H1 (cell line): Measurements from ENCODE around the gene STH. TPM values are rescaled to one million over a fixed set of nuclear protein-coding genes. Genes with fewer than 3 reads are reported as not detected.

Experiments used
- CTCF ChIA-PET: fragments of 300-600 bp; sonication (Branson Sonifier 250); formaldehyde crosslinking; loops from one replicate; lab custom pipeline; 2021; ENCODE audit not compliant: partially characterized antibody; lab: Charles Lee
- POLR2A ChIA-PET: fragments of 300-600 bp; sonication (Branson Sonifier 250); formaldehyde crosslinking; loops from one replicate; lab custom pipeline; 2021; ENCODE audit warnings: inconsistent platforms; ENCODE audit not compliant: partially characterized antibody; lab: Charles Lee
- DNase-seq, 2 experiments: peaks; one replicate each; pipeline versions ENCODE4 v3.0.0 to v3.0.0-alpha.2; 2010 to 2022; ENCODE audit warnings: low spot score in 2 of 2, low read depth in 1 of 2, mixed read lengths in 1 of 2
- FAIRE-seq: peaks from 2 replicates; lab custom pipeline; 2011; peaks lifted over from hg19 to GRCh38; lab: Jason Lieb, UNC
- H2AFZ ChIP-seq: 2 replicates; pipeline ENCODE4 v1.8.1; 2012; ENCODE audit warnings: low read length, inconsistent platforms
- H2AK5ac ChIP-seq: 2 replicates; pipeline ENCODE4 v1.6.1; 2013; ENCODE audit warnings: low read depth, low read length
- H2BK120ac ChIP-seq: replicated peaks from 2 replicates; pipeline ENCODE3; 2013; ENCODE audit warnings: low read depth, low read length, inconsistent platforms
- H2BK12ac ChIP-seq: 2 replicates; pipeline ENCODE4 v1.6.1; 2013; ENCODE audit warnings: low read depth, low read length
- H2BK15ac ChIP-seq: 2 replicates; pipeline ENCODE4 v1.6.1; 2013; ENCODE audit warnings: low read length
- H2BK20ac ChIP-seq: 2 replicates; pipeline ENCODE4 v1.6.1; 2013; ENCODE audit warnings: low read length
- H2BK5ac ChIP-seq: 2 replicates; pipeline ENCODE4 v1.6.1; 2013; ENCODE audit warnings: low read depth, low read length
- H3K14ac ChIP-seq: 2 replicates; pipeline ENCODE4 v1.6.1; 2013; ENCODE audit warnings: inconsistent platforms; ENCODE audit not compliant: insufficient read length
- H3K18ac ChIP-seq: 2 replicates; pipeline ENCODE4 v1.6.1; 2013; ENCODE audit warnings: low read length; ENCODE audit errors: extremely low read depth
- H3K23ac ChIP-seq: 2 replicates; pipeline ENCODE4 v1.6.1; 2013; ENCODE audit warnings: inconsistent platforms; ENCODE audit not compliant: insufficient read length
- H3K23me2 ChIP-seq: 2 replicates; pipeline ENCODE4 v1.6.1; 2013; ENCODE audit warnings: low read depth, low read length
- H3K27ac ChIP-seq: 2 replicates; pipeline ENCODE4 v1.6.1; 2011; ENCODE audit warnings: low read depth, low read length, inconsistent platforms
- H3K27me3 ChIP-seq, 4 experiments: replicated peaks in 1 of 4; 1 replicate in 1 of 4; 2 replicates in 3 of 4; pipeline versions ENCODE4 v1.6.1 to v1.8.1; 2011 to 2013; ENCODE audit warnings: low read length in 3 of 4, mild to moderate bottlenecking in 3 of 4, inconsistent platforms in 2 of 4, mixed read lengths in 2 of 4, moderate library complexity in 1 of 4; ENCODE audit not compliant: control insufficient read depth in 3 of 4, insufficient read depth in 3 of 4; ENCODE audit errors: extremely low read depth in 1 of 4
- H3K36me3 ChIP-seq, 4 experiments: 2 replicates each; pipeline versions ENCODE4 v1.6.1 to v1.8.1; 2011 to 2013; ENCODE audit warnings: mild to moderate bottlenecking in 4 of 4, low read length in 3 of 4, moderate library complexity in 2 of 4, control low read depth in 1 of 4, inconsistent platforms in 1 of 4; ENCODE audit not compliant: insufficient read depth in 4 of 4, control insufficient read depth in 2 of 4
- H3K4ac ChIP-seq: replicated peaks from 2 replicates; pipeline ENCODE3; 2013; ENCODE audit warnings: low read length, low read depth, mixed read lengths, inconsistent platforms; ENCODE audit not compliant: insufficient read length
- H3K4me1 ChIP-seq, 4 experiments: replicated peaks in 1 of 4; 1 replicate in 1 of 4; 2 replicates in 3 of 4; pipeline versions ENCODE4 v1.6.1 to v1.8.1; 2011 to 2013; ENCODE audit warnings: low read length in 3 of 4, inconsistent platforms in 2 of 4, mixed read lengths in 1 of 4; ENCODE audit not compliant: insufficient read depth in 4 of 4, control insufficient read depth in 3 of 4
- H3K4me2 ChIP-seq, 2 experiments: 2 replicates each; pipeline versions ENCODE4 v1.6.1 to v1.8.1; 2011 to 2013; ENCODE audit warnings: low read depth in 2 of 2, low read length in 2 of 2, control low read depth in 1 of 2, inconsistent platforms in 1 of 2, mild to moderate bottlenecking in 1 of 2; ENCODE audit not compliant: insufficient read depth in 1 of 2
- H3K4me3 ChIP-seq, 4 experiments: fragments of 200-600, 300-600 bp in 1 of 4; sonication (generic), shearing (Covaris generic), sonication (Bioruptor Twin) in 1 of 4; 2 replicates each; pipeline versions ENCODE4 v1.5.1 to v1.8.1; 2011 to 2016; ENCODE audit warnings: low read length in 4 of 4, low read depth in 3 of 4, control low read depth in 2 of 4, inconsistent platforms in 2 of 4, mild to moderate bottlenecking in 2 of 4, mixed read lengths in 1 of 4, moderate library complexity in 1 of 4; ENCODE audit not compliant: insufficient read depth in 2 of 4; ENCODE audit errors: extremely low read depth in 1 of 4
- H3K56ac ChIP-seq: replicated peaks from 2 replicates; pipeline ENCODE3; 2013; ENCODE audit warnings: low read depth, mild to moderate bottlenecking, mixed read lengths, low read length, inconsistent platforms; ENCODE audit not compliant: insufficient read length
- H3K79me1 ChIP-seq: 2 replicates; pipeline ENCODE4 v1.6.1; 2013; ENCODE audit warnings: low read depth, low read length, control low read depth
- H3K79me2 ChIP-seq, 2 experiments: 2 replicates each; pipeline versions ENCODE4 v1.6.1 to v1.8.1; 2012 to 2013; ENCODE audit warnings: low read length in 2 of 2, mild to moderate bottlenecking in 2 of 2, inconsistent platforms in 1 of 2; ENCODE audit not compliant: insufficient read depth in 2 of 2, control insufficient read depth in 1 of 2
- H3K9ac ChIP-seq, 4 experiments: replicated peaks in 1 of 4; 1 replicate in 1 of 4; 2 replicates in 3 of 4; pipeline versions ENCODE4 v1.6.1 to v1.8.1; 2011 to 2013; ENCODE audit warnings: low read depth in 3 of 4, low read length in 3 of 4, control low read depth in 2 of 4, mild to moderate bottlenecking in 2 of 4, moderate library complexity in 2 of 4, inconsistent platforms in 1 of 4; ENCODE audit errors: extremely low read depth in 1 of 4
- H3K9me3 ChIP-seq, 2 experiments: 2 replicates each; pipeline versions ENCODE4 v1.6.1 to v1.8.1; 2012 to 2013; ENCODE audit warnings: mild to moderate bottlenecking in 2 of 2, moderate library complexity in 2 of 2, control low read depth in 1 of 2, inconsistent platforms in 1 of 2, low read depth in 1 of 2, low read length in 1 of 2, mixed read lengths in 1 of 2; ENCODE audit not compliant: insufficient read depth in 2 of 2
- H4K20me1 ChIP-seq, 2 experiments: replicated peaks in 1 of 2; 2 replicates each; pipeline versions ENCODE3 to v1.8.1; 2011 to 2013; ENCODE audit warnings: inconsistent platforms in 2 of 2, low read length in 2 of 2, mild to moderate bottlenecking in 1 of 2; ENCODE audit not compliant: insufficient read depth in 2 of 2, control insufficient read depth in 1 of 2
- H4K5ac ChIP-seq: 2 replicates; pipeline ENCODE4 v1.6.1; 2013; ENCODE audit warnings: low read length, low read depth, mixed read lengths, inconsistent platforms; ENCODE audit not compliant: insufficient read length
- H4K8ac ChIP-seq: 2 replicates; pipeline ENCODE4 v1.8.0; 2013; ENCODE audit warnings: mild to moderate bottlenecking, moderate library complexity, low read length, inconsistent platforms; ENCODE audit not compliant: insufficient read depth; ENCODE audit errors: extremely low read depth
- H4K91ac ChIP-seq: replicated peaks from 2 replicates; pipeline ENCODE3; 2013; ENCODE audit warnings: low read length, mixed read lengths, inconsistent platforms; ENCODE audit not compliant: insufficient read length
- ASH2L ChIP-seq: fragments of 200-600, 300-600 bp; sonication (generic); IDR thresholded peaks from one replicate; pipeline ENCODE4 v1.7.1; 2017; ENCODE audit warnings: low read length
- BCL11A ChIP-seq, 2 experiments: IDR thresholded peaks; one replicate each; pipeline ENCODE4 v1.6.1; 2011; ENCODE audit warnings: low read depth in 2 of 2, low read length in 2 of 2, mild to moderate bottlenecking in 2 of 2
- BRCA1 ChIP-seq: IDR thresholded peaks from 2 replicates; pipeline ENCODE4 v1.6.1; 2012; ENCODE audit warnings: low read depth, low read length, improper control_type of control experiment
- CREB1 ChIP-seq: IDR thresholded peaks from 2 replicates; pipeline ENCODE4 v1.6.1; 2012; ENCODE audit warnings: inconsistent platforms
- EZH2 ChIP-seq: fragments of 200-600 bp; sonication (generic); IDR thresholded peaks from 2 replicates; pipeline ENCODE4 v1.7.1; 2012; ENCODE audit warnings: low read depth, mild to moderate bottlenecking, moderate library complexity, low read length, inconsistent platforms; ENCODE audit not compliant: severe bottlenecking
- JUN ChIP-seq: IDR thresholded peaks from 2 replicates; pipeline ENCODE4 v1.6.1; 2011; ENCODE audit warnings: low read depth, mild to moderate bottlenecking, improper control_type of control experiment, low read length
- KDM1A ChIP-seq: fragments of 200-600, 300-600 bp; sonication (generic); IDR thresholded peaks from 2 replicates; pipeline ENCODE4 v1.7.1; 2016; ENCODE audit warnings: mild to moderate bottlenecking, low read length, borderline replicate concordance
- MAFK ChIP-seq: IDR thresholded peaks from 2 replicates; pipeline ENCODE4 v1.6.1; 2012; ENCODE audit warnings: low read depth, mild to moderate bottlenecking, improper control_type of control experiment, low read length
- RAD21 ChIP-seq, 2 experiments: IDR thresholded peaks in 1 of 2; conservative IDR thresholded peaks in 1 of 2; 2 replicates each; pipeline ENCODE4 v1.6.1; 2011; ENCODE audit warnings: low read depth in 2 of 2, low read length in 2 of 2, improper control_type of control experiment in 1 of 2, inconsistent platforms in 1 of 2, mild to moderate bottlenecking in 1 of 2, moderate library complexity in 1 of 2
- SP2 ChIP-seq: IDR thresholded peaks from 2 replicates; pipeline ENCODE4 v1.6.1; 2012; ENCODE audit warnings: mild to moderate bottlenecking, low read length, inconsistent platforms
- TEAD4 ChIP-seq: IDR thresholded peaks from 2 replicates; pipeline ENCODE4 v1.6.1; 2012; ENCODE audit warnings: low read depth, low read length, inconsistent platforms, mixed read lengths
- WGBS, 2 experiments: shearing (Covaris generic) in 1 of 2; methylation state at CpG; one replicate each; pipeline versions ENCODE4 v1.1.6 to v1.1.7; 2013 to 2015; ENCODE audit warnings: low lambda C conversion rate in 2 of 2, mixed read lengths in 2 of 2, inconsistent platforms in 1 of 2, low coverage in 1 of 2, missing lambda C conversion rate in 1 of 2; ENCODE audit not compliant: insufficient replicate concordance in 2 of 2, insufficient coverage in 1 of 2, insufficient read length in 1 of 2; ENCODE audit errors: extremely low coverage in 1 of 2, missing lambda C conversion rate in 1 of 2; 5-methylcytosine and 5-hydroxymethylcytosine counted together
- polyA plus RNA-seq, 7 experiments: library from polyadenylated mRNA; depleted of rRNA in 3 of 7; stranded (reverse) in 5 of 7; unstranded in 2 of 7; fragments of >200 nt in 5 of 7; fragments of 200-250 nt in 2 of 7; gene quantifications; 1 replicate in 5 of 7; 2 replicates in 1 of 7; 4 replicates in 1 of 7; pipeline versions ENCODE4 v1.2.1 to v1.2.3, GENCODE V29; 2011 to 2013; ENCODE audit warnings: missing spikeins in 2 of 7, mixed read lengths in 2 of 7
- total RNA-seq: library from RNA; stranded (reverse); fragmentation: NEBNext Ultra II Directional; extraction: Animal tissue kit (Norgen Biotek cat#: 25700); gene quantifications from 2 replicates; pipeline ENCODE4 v1.2.1, GENCODE V29; 2021

The STH gene
- total and polyA plus RNA-seq, 2 of the 8 experiments (the other 6 are each of a cell fraction or from before 2014, with no cell fraction given), result not detected

- Histone ChIP-seq H4K91ac (no peak overlapping the region), H3K4me2 (no peak overlapping the region), H3K4me1 (peaks cover 0 to 6% (median under 1%) of the 10 kb centered on the region in 4 experiments; a peak in 2 of 7 replicates), H2BK15ac (no peak overlapping the region), H3K56ac (no peak overlapping the region), H2BK12ac (no peak overlapping the region), H3K79me2 (no peaks in the 10 kb centered on the region), H3K9ac (no peak overlapping the region), H3K14ac (no peak overlapping the region), H3K27ac (no peak overlapping the region), H2BK5ac (no peak overlapping the region), H4K8ac (no peak overlapping the region), H2AFZ (no peak overlapping the region), H3K27me3 (peaks cover 0 to under 1% (median under 1%) of the 10 kb centered on the region in 4 experiments; a peak in 2 of 7 replicates), H3K9me3 (no peaks in the 10 kb centered on the region), H3K4me3 (no peak overlapping the region), H3K79me1 (no peaks in the 10 kb centered on the region), H4K20me1 (no peaks in the 10 kb centered on the region), H2BK20ac (no peak overlapping the region), H4K5ac (no peak overlapping the region), H3K18ac (no peak overlapping the region), H3K36me3 (no peaks in the 10 kb centered on the region), H3K23me2 (no peaks in the 10 kb centered on the region)
- 90% methylated on average over 10 of the region's 10 CpGs; no CpG with 5 or more reads in 1 of the 2 experiments for WGBS, 2 experiments
- DNase-seq, result no peak
- CTCF ChIA-PET, result interaction anchor here (0.7 to 2.7 kb wide), 6 partner anchors 11 to 1647 kb away, joined by 3 to 17 read pairs (median 3); partner anchors contain the start of gene RUNDC3A
- TF ChIP-seq EZH2 (no peak), KDM1A (no peak), CREB1 (no peak), BCL11A (IDR thresholded peaks at IDR 0.05; ENCODE audit: low read depth in 2 of 2, low read length in 2 of 2) (no peak), JUN (no peak), MAFK (no peak), TEAD4 (no peak), RAD21 (IDR thresholded peaks at IDR 0.05 in 1 of 2, conservative IDR thresholded peaks at IDR 0.05 in 1 of 2; ENCODE audit: low read depth in 2 of 2, low read length in 2 of 2) (no peak), SP2 (no peak), ASH2L (no peak), BRCA1 (no peak)
- TF ChIP-seq, all 59 proteins: peak for 0
- no peak for FAIRE-seq
- no peak overlapping the region for H3K4ac ChIP-seq
- no peak overlapping the region for H3K23ac ChIP-seq
- no peak overlapping the region for H2AK5ac ChIP-seq
- POLR2A ChIA-PET, result no interaction called here
- H2BK120ac ChIP-seq, result no peak overlapping the region
Measured at GRCh38 chr17:45955326-45955725, 43.7 kb upstream of the STH start.
